Keratinocyte (primary cell): ENCODE data around the gene CCDC9B. TPM values are rescaled to one million over a fixed set of nuclear protein-coding genes. Genes with fewer than 3 reads are reported as not detected.

Experiments used
- DNase-seq: peaks from one replicate; pipeline ENCODE4 v3.0.0-alpha.2; 2011; ENCODE audit warnings: low read depth, missing footprints, low spot score
- FAIRE-seq: peaks from 2 replicates; lab custom pipeline; 2011; peaks lifted over from hg19 to GRCh38; lab: Jason Lieb, UNC
- H2AFZ ChIP-seq: 2 replicates; pipeline ENCODE4 v1.6.0; 2012; ENCODE audit warnings: low read length, control low read depth, inconsistent platforms; ENCODE audit not compliant: control insufficient read depth
- H3K27ac ChIP-seq: 2 replicates; pipeline ENCODE4 v1.5.1; 2011; ENCODE audit warnings: low read length; ENCODE audit not compliant: control insufficient read depth, insufficient read depth
- H3K27me3 ChIP-seq: 3 replicates; pipeline ENCODE4 v1.6.0; 2011; ENCODE audit warnings: low read length; ENCODE audit not compliant: control insufficient read depth, insufficient read depth; ENCODE audit errors: extremely low read depth
- H3K36me3 ChIP-seq, 2 experiments: 2 replicates in 1 of 2; 3 replicates in 1 of 2; pipeline ENCODE4 v1.5.1; 2011; ENCODE audit warnings: low read length in 2 of 2, mild to moderate bottlenecking in 1 of 2; ENCODE audit not compliant: control insufficient read depth in 2 of 2, insufficient read depth in 2 of 2; ENCODE audit errors: extremely low read depth in 1 of 2
- H3K4me1 ChIP-seq: 3 replicates; pipeline ENCODE4 v1.5.1; 2011; ENCODE audit warnings: low read length; ENCODE audit not compliant: control insufficient read depth, insufficient read depth; ENCODE audit errors: extremely low read depth
- H3K4me2 ChIP-seq: 3 replicates; pipeline ENCODE4 v1.6.0; 2011; ENCODE audit warnings: low read depth, low read length; ENCODE audit not compliant: control insufficient read depth, insufficient read depth; ENCODE audit errors: extremely low read depth
- H3K4me3 ChIP-seq, 3 experiments: fragments of 200-600 bp in 1 of 3; sonication (generic) in 1 of 3; 2 replicates in 2 of 3; 3 replicates in 1 of 3; pipeline ENCODE4 v1.5.1; 2011 to 2016; ENCODE audit warnings: low read length in 3 of 3, mild to moderate bottlenecking in 3 of 3, control low read depth in 2 of 3, inconsistent platforms in 1 of 3, low read depth in 1 of 3, mixed read lengths in 1 of 3, mixed run types in 1 of 3, moderate library complexity in 1 of 3; ENCODE audit not compliant: control insufficient read depth in 2 of 3, insufficient read depth in 2 of 3; ENCODE audit errors: extremely low read depth in 1 of 3
- H3K79me2 ChIP-seq: 2 replicates; pipeline ENCODE4 v1.6.0; 2012; ENCODE audit warnings: low read length; ENCODE audit not compliant: control insufficient read depth, insufficient read depth
- H3K9ac ChIP-seq: 3 replicates; pipeline ENCODE4 v1.6.0; 2011; ENCODE audit warnings: low read length; ENCODE audit not compliant: control insufficient read depth, insufficient read depth; ENCODE audit errors: extremely low read depth
- H3K9me1 ChIP-seq: 3 replicates; pipeline ENCODE4 v1.6.0; 2011; ENCODE audit warnings: low read length; ENCODE audit not compliant: control insufficient read depth, insufficient read depth; ENCODE audit errors: extremely low read depth
- H3K9me3 ChIP-seq: 2 replicates; pipeline ENCODE4 v1.5.1; 2012; ENCODE audit warnings: low read depth, low read length; ENCODE audit not compliant: control insufficient read depth
- H4K20me1 ChIP-seq: 3 replicates; pipeline ENCODE4 v1.6.0; 2011; ENCODE audit warnings: low read length; ENCODE audit not compliant: control insufficient read depth, insufficient read depth; ENCODE audit errors: extremely low read depth
- EZH2 ChIP-seq: IDR thresholded peaks from one replicate; pipeline ENCODE4 v1.6.1; 2012; ENCODE audit warnings: inconsistent platforms, mild to moderate bottlenecking, low read length, moderate library complexity
- dilution Hi-C: fragments of 300-500 bp; cut with MboI; formaldehyde crosslinking; loops from one replicate; pipeline ENCODE4 v1.7.0; 2020; ENCODE audit warnings: low sequenced_read_pairs; ENCODE audit not compliant: extremely low pct_ligation_motif_present
- polyA plus RNA-seq, 5 experiments: library from polyadenylated mRNA; depleted of rRNA in 3 of 5; stranded (reverse) in 3 of 5; stranded (forward) in 1 of 5; unstranded in 1 of 5; fragments of >200 nt; gene quantifications; 1 replicate in 1 of 5; 2 replicates in 3 of 5; 3 replicates in 1 of 5; pipeline versions ENCODE4 v1.2.1 to v1.2.3, GENCODE V29; 2011 to 2012; ENCODE audit warnings: missing spikeins in 2 of 5, low read depth in 1 of 5, low replicate concordance in 1 of 5
- TF ChIP-seq, protein P1 (sequence below), 3 experiments: IDR thresholded peaks in 1 of 3; conservative IDR thresholded peaks in 1 of 3; optimal IDR thresholded peaks in 1 of 3; 2 replicates in 2 of 3; 3 replicates in 1 of 3; pipeline versions ENCODE3 to v1.5.1; 2011; ENCODE audit warnings: low read length in 3 of 3, mild to moderate bottlenecking in 3 of 3, moderate library complexity in 2 of 3, control low read depth in 1 of 3, inconsistent platforms in 1 of 3; ENCODE audit not compliant: insufficient read depth in 2 of 3; ENCODE audit errors: extremely low read depth in 1 of 3

CCDC9B gene
- polyA plus RNA-seq, 1 donor (not counting 4 experiments of a cell fraction or from before 2014, with no cell fraction given), result 9.6 TPM

DNA sequence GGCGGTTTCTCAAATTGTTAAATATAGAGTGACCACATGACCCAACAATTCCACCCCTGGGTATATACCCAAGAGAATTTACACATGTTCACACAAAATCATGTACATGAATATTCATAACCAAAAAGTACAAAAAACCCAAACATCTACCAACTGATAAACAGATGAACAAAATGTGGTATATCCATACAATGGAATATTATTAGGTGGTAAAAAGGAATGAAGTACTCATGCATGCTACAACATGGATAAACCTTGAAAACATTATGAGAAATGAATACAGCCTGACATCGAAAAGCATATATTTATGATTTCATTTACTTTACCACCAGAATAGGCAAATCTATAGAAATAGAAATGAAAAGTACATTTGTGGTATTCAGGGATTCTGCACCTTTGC, 40.4 kb downstream of the CCDC9B start:
- Histone ChIP-seq H3K27me3 (peaks cover 12% of the 10 kb centered on the region), H3K36me3 (no peaks in the 10 kb centered on the region), H3K9me1 (no peaks in the 10 kb centered on the region), H3K27ac (no peak overlapping the region), H3K9me3 (no peaks in the 10 kb centered on the region), H4K20me1 (no peaks in the 10 kb centered on the region), H3K4me1 (no peaks in the 10 kb centered on the region), H3K9ac (no peak overlapping the region), H2AFZ (no peak overlapping the region), H3K79me2 (no peaks in the 10 kb centered on the region), H3K4me2 (no peak overlapping the region), H3K4me3 (no peak overlapping the region)
- FAIRE-seq, result no peak
- dilution Hi-C loops, result no loop called here
- no peak for TF ChIP-seq EZH2
- TF ChIP-seq, protein P1, sequence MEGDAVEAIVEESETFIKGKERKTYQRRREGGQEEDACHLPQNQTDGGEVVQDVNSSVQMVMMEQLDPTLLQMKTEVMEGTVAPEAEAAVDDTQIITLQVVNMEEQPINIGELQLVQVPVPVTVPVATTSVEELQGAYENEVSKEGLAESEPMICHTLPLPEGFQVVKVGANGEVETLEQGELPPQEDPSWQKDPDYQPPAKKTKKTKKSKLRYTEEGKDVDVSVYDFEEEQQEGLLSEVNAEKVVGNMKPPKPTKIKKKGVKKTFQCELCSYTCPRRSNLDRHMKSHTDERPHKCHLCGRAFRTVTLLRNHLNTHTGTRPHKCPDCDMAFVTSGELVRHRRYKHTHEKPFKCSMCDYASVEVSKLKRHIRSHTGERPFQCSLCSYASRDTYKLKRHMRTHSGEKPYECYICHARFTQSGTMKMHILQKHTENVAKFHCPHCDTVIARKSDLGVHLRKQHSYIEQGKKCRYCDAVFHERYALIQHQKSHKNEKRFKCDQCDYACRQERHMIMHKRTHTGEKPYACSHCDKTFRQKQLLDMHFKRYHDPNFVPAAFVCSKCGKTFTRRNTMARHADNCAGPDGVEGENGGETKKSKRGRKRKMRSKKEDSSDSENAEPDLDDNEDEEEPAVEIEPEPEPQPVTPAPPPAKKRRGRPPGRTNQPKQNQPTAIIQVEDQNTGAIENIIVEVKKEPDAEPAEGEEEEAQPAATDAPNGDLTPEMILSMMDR (optimal IDR thresholded peaks at IDR 0.05 in 1 of 3, IDR thresholded peaks at IDR 0.05 in 1 of 3, conservative IDR thresholded peaks at IDR 0.05 in 1 of 3; ENCODE audit: extremely low read depth in 1 of 3, insufficient read depth in 2 of 3, low read length in 3 of 3), result no peak
- no peak for DNase-seq

DNA sequence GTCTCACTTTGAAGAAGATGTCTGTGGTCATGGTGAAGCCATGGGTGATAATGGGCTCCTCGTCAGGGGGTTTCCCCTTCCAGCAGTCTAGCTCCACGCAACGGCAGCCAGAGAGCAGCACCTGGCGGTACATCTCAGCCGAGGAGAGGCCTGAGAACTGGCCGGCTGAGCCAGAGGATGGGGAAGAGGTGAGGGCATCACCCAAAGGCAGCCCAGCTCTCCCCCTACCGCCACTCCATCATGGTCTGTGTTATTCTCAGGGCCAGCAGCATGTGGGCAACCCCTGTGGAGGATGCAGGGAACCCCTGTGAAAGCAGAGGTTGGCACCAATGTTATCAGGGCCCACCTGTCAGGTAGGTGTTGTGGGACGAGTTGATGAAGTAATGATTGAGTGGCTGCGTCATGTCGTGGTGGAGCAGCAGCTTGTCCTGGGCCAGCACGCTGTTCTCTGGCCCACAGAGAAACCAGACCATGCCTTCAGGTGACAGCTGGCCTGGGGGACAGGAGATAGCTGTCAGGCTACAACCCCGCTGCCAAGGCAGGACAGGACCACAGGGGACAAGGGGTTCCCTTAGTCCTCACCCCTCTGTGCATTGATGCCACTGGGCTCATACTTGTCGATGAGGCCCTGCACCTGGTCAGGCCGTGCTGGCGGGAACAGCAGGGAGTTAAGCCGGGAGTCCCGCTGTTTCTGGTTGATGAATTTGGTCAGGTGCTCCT, 42.4 kb downstream of the CCDC9B start:
- no peak overlapping the region for H2AFZ ChIP-seq
- H3K9me3 ChIP-seq, result no peaks in the 10 kb centered on the region
- dilution Hi-C loops, result no loop called here
- TF ChIP-seq, protein P1 (optimal IDR thresholded peaks at IDR 0.05 in 1 of 3, IDR thresholded peaks at IDR 0.05 in 1 of 3, conservative IDR thresholded peaks at IDR 0.05 in 1 of 3; ENCODE audit: extremely low read depth in 1 of 3, insufficient read depth in 2 of 3, low read length in 3 of 3), result no peak
- TF ChIP-seq EZH2, result no peak
- FAIRE-seq (no peak), DNase-seq (no peak)
- no peak overlapping the region for H3K4me3 ChIP-seq
- H3K9me1 ChIP-seq, result no peaks in the 10 kb centered on the region
- H3K4me1 ChIP-seq, result no peaks in the 10 kb centered on the region
- H3K27me3 ChIP-seq, result peaks cover 20% of the 10 kb centered on the region
- no peak overlapping the region for H3K4me2 ChIP-seq
- H3K79me2 ChIP-seq, result no peaks in the 10 kb centered on the region
- no peak overlapping the region for H3K27ac ChIP-seq
- H4K20me1 ChIP-seq, result no peaks in the 10 kb centered on the region
- no peaks in the 10 kb centered on the region for H3K36me3 ChIP-seq
- H3K9ac ChIP-seq, result no peak overlapping the region
